Keratinocyte (primary cell): ENCODE results near the gene KCNIP3. TPM values are rescaled to one million over a fixed set of nuclear protein-coding genes. Genes with fewer than 3 reads are reported as not detected.
A peak's percentile ranks its signal among the peaks of the same experiment; 100 is the strongest.

Experiments
- DNase-seq: peaks from one replicate; pipeline ENCODE4 v3.0.0-alpha.2; 2011; ENCODE audit warnings: low read depth, missing footprints, low spot score
- FAIRE-seq: peaks from 2 replicates; lab custom pipeline; 2011; peaks lifted over from hg19 to GRCh38; lab: Jason Lieb, UNC
- H2AFZ ChIP-seq: 2 replicates; pipeline ENCODE4 v1.6.0; 2012; ENCODE audit warnings: low read length, control low read depth, inconsistent platforms; ENCODE audit not compliant: control insufficient read depth
- H3K27ac ChIP-seq: 2 replicates; pipeline ENCODE4 v1.5.1; 2011; ENCODE audit warnings: low read length; ENCODE audit not compliant: control insufficient read depth, insufficient read depth
- H3K27me3 ChIP-seq: 3 replicates; pipeline ENCODE4 v1.6.0; 2011; ENCODE audit warnings: low read length; ENCODE audit not compliant: control insufficient read depth, insufficient read depth; ENCODE audit errors: extremely low read depth
- H3K36me3 ChIP-seq, 2 experiments: 2 replicates in 1 of 2; 3 replicates in 1 of 2; pipeline ENCODE4 v1.5.1; 2011; ENCODE audit warnings: low read length in 2 of 2, mild to moderate bottlenecking in 1 of 2; ENCODE audit not compliant: control insufficient read depth in 2 of 2, insufficient read depth in 2 of 2; ENCODE audit errors: extremely low read depth in 1 of 2
- H3K4me1 ChIP-seq: 3 replicates; pipeline ENCODE4 v1.5.1; 2011; ENCODE audit warnings: low read length; ENCODE audit not compliant: control insufficient read depth, insufficient read depth; ENCODE audit errors: extremely low read depth
- H3K4me2 ChIP-seq: 3 replicates; pipeline ENCODE4 v1.6.0; 2011; ENCODE audit warnings: low read depth, low read length; ENCODE audit not compliant: control insufficient read depth, insufficient read depth; ENCODE audit errors: extremely low read depth
- H3K4me3 ChIP-seq, 3 experiments: fragments of 200-600 bp in 1 of 3; sonication (generic) in 1 of 3; 2 replicates in 2 of 3; 3 replicates in 1 of 3; pipeline ENCODE4 v1.5.1; 2011 to 2016; ENCODE audit warnings: low read length in 3 of 3, mild to moderate bottlenecking in 3 of 3, control low read depth in 2 of 3, inconsistent platforms in 1 of 3, low read depth in 1 of 3, mixed read lengths in 1 of 3, mixed run types in 1 of 3, moderate library complexity in 1 of 3; ENCODE audit not compliant: control insufficient read depth in 2 of 3, insufficient read depth in 2 of 3; ENCODE audit errors: extremely low read depth in 1 of 3
- H3K79me2 ChIP-seq: 2 replicates; pipeline ENCODE4 v1.6.0; 2012; ENCODE audit warnings: low read length; ENCODE audit not compliant: control insufficient read depth, insufficient read depth
- H3K9ac ChIP-seq: 3 replicates; pipeline ENCODE4 v1.6.0; 2011; ENCODE audit warnings: low read length; ENCODE audit not compliant: control insufficient read depth, insufficient read depth; ENCODE audit errors: extremely low read depth
- H3K9me1 ChIP-seq: 3 replicates; pipeline ENCODE4 v1.6.0; 2011; ENCODE audit warnings: low read length; ENCODE audit not compliant: control insufficient read depth, insufficient read depth; ENCODE audit errors: extremely low read depth
- H3K9me3 ChIP-seq: 2 replicates; pipeline ENCODE4 v1.5.1; 2012; ENCODE audit warnings: low read depth, low read length; ENCODE audit not compliant: control insufficient read depth
- H4K20me1 ChIP-seq: 3 replicates; pipeline ENCODE4 v1.6.0; 2011; ENCODE audit warnings: low read length; ENCODE audit not compliant: control insufficient read depth, insufficient read depth; ENCODE audit errors: extremely low read depth
- CTCF ChIP-seq, 3 experiments: IDR thresholded peaks in 1 of 3; conservative IDR thresholded peaks in 1 of 3; optimal IDR thresholded peaks in 1 of 3; 2 replicates in 2 of 3; 3 replicates in 1 of 3; pipeline versions ENCODE3 to v1.5.1; 2011; ENCODE audit warnings: low read length in 3 of 3, mild to moderate bottlenecking in 3 of 3, moderate library complexity in 2 of 3, control low read depth in 1 of 3, inconsistent platforms in 1 of 3; ENCODE audit not compliant: insufficient read depth in 2 of 3; ENCODE audit errors: extremely low read depth in 1 of 3
- EZH2 ChIP-seq: IDR thresholded peaks from one replicate; pipeline ENCODE4 v1.6.1; 2012; ENCODE audit warnings: inconsistent platforms, mild to moderate bottlenecking, low read length, moderate library complexity
- dilution Hi-C: fragments of 300-500 bp; cut with MboI; formaldehyde crosslinking; loops from one replicate; pipeline ENCODE4 v1.7.0; 2020; ENCODE audit warnings: low sequenced_read_pairs; ENCODE audit not compliant: extremely low pct_ligation_motif_present
- polyA plus RNA-seq, 5 experiments: library from polyadenylated mRNA; depleted of rRNA in 3 of 5; stranded (reverse) in 3 of 5; stranded (forward) in 1 of 5; unstranded in 1 of 5; fragments of >200 nt; gene quantifications; 1 replicate in 1 of 5; 2 replicates in 3 of 5; 3 replicates in 1 of 5; pipeline versions ENCODE4 v1.2.1 to v1.2.3, GENCODE V29; 2011 to 2012; ENCODE audit warnings: missing spikeins in 2 of 5, low read depth in 1 of 5, low replicate concordance in 1 of 5

KCNIP3 gene
- polyA plus RNA-seq, 1 donor (not counting 4 experiments of a cell fraction or from before 2014, with no cell fraction given): 0.66 TPM

- Histone ChIP-seq H3K4me1 (peaks cover 15% of the 10 kb centered on the region), H3K9me3 (no peaks in the 10 kb centered on the region), H3K36me3 (no peaks in the 10 kb centered on the region), H4K20me1 (no peaks in the 10 kb centered on the region), H3K27ac (no peak overlapping the region), H3K79me2 (peaks cover 15% of the 10 kb centered on the region), H2AFZ (no peak overlapping the region), H3K4me2 (no peak overlapping the region), H3K27me3 (no peaks in the 10 kb centered on the region), H3K4me3 (no peak overlapping the region), H3K9ac (no peak overlapping the region), H3K9me1 (no peaks in the 10 kb centered on the region)
- no peak for DNase-seq
- FAIRE-seq: no peak
- TF ChIP-seq EZH2 (no peak), CTCF (optimal IDR thresholded peaks at IDR 0.05 in 1 of 3, IDR thresholded peaks at IDR 0.05 in 1 of 3, conservative IDR thresholded peaks at IDR 0.05 in 1 of 3; ENCODE audit: extremely low read depth in 1 of 3, insufficient read depth in 2 of 3, low read length in 3 of 3) (no peak)
- dilution Hi-C loops: no loop called here
These were observed 101.9 kb downstream of the KCNIP3 start for GRCh38 chr2:95399061-95399460.

- Histone ChIP-seq H3K79me2 (peaks cover 17% of the 10 kb centered on the region), H3K4me2 (peak overlapping the region; percentile 94), H3K27ac (no peak overlapping the region), H3K27me3 (no peaks in the 10 kb centered on the region), H3K4me3 (peak overlapping the region; percentile 90 to 99 (median 92)), H3K9me3 (no peaks in the 10 kb centered on the region), H2AFZ (peak overlapping the region; percentile 96), H3K9ac (peak overlapping the region; percentile 94), H3K9me1 (no peaks in the 10 kb centered on the region), H3K4me1 (peaks cover 15% of the 10 kb centered on the region), H3K36me3 (no peaks in the 10 kb centered on the region), H4K20me1 (no peaks in the 10 kb centered on the region)
- TF ChIP-seq EZH2: no peak
- TF ChIP-seq CTCF (optimal IDR thresholded peaks at IDR 0.05 in 1 of 3, IDR thresholded peaks at IDR 0.05 in 1 of 3, conservative IDR thresholded peaks at IDR 0.05 in 1 of 3; ENCODE audit: extremely low read depth in 1 of 3, insufficient read depth in 2 of 3, low read length in 3 of 3): no peak
- DNase-seq: no peak
- FAIRE-seq: no peak
- dilution Hi-C loops: no loop called here
These were observed 104.3 kb downstream of the KCNIP3 start for GRCh38 chr2:95401480-95401879.
